NCI-H128 (cell line): ENCODE data around the gene ZACN.

Source experiments
- DNase-seq: peaks from one replicate; lab custom pipeline; 2025; ENCODE audit not compliant: unreplicated experiment; lab: John Stamatoyannopoulos, UW

ZACN gene

DNA sequence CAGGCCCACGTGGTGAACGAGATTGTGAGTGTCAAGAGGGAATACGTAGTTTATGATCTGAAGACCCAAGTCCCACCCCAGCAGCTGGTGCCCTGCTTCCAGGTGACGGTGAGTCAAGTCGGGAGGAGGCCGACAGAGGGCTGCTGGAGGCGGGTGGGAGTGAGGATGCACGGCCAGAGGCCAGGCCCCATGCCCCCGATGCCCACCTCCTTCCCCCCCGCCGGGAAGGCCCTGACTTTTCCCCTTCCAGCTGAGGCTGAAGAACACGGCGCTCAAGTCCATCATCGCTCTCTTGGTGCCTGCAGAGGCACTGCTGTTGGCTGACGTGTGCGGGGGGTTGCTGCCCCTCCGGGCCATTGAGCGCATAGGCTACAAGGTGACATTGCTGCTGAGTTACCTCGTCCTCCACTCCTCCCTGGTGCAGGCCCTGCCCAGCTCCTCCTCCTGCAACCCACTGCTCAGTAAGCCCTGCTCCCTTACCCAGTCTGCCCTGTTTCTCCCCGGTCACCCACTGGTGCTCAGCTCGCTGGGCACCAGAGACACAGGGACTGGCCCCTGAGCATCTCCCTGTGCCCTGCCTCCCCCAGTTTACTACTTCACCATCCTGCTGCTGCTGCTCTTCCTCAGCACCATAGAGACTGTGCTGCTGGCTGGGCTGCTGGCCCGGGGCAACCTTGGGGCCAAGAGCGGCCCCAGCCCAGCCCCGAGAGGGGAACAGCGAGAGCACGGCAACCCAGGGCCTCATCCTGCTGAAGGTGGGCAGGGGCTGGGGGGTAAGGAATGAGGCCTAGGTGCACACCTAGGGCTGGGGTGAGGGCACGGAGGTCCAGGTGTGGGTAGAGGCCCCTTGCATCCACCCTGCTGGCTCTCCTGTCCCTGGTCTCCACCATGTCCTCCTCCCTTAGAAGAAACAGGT is 2.6 kb downstream of the ZACN start:
- DNase-seq = no peak

DNA sequence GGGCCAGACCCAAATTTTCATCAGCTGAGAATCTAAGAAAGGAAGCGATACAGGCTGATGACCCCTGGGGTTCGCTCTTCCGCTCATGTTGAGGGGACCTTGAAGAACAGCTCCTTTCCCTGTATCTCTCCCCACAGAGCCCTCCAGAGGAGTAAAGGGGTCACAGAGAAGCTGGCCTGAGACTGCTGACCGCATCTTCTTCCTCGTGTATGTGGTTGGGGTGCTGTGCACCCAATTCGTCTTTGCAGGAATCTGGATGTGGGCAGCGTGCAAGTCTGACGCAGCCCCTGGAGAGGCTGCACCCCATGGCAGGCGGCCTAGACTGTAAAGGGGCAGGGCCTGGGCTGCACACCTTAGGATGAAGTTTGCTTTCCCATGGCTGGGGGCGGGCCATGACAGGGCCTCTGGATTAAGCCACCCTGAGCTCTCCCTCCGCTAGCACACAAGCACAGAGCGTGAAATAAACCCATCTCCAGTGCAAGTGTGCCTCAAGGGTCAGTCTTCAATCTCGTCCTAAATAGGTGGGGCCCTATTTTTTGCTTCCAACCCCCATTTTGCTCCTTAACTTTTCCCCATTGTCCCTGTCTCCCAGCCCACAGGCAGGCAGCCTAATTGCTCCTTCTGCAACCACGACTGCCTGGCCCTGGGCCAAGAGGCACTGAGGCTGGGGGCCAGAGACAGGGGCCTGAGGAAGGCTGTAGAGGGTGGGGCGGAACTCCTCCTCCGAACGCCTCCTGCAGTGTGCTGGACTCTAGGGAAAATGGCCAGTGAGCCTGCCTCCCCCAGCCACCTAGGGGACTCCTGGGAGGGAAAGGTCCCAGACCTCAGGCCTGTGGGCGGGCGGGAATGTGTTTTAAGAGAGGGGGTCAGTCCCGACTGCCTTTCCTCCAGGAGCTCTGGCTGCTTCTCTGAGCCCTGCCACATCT is 3.6 kb downstream of the ZACN start:
- no peak for DNase-seq

DNA sequence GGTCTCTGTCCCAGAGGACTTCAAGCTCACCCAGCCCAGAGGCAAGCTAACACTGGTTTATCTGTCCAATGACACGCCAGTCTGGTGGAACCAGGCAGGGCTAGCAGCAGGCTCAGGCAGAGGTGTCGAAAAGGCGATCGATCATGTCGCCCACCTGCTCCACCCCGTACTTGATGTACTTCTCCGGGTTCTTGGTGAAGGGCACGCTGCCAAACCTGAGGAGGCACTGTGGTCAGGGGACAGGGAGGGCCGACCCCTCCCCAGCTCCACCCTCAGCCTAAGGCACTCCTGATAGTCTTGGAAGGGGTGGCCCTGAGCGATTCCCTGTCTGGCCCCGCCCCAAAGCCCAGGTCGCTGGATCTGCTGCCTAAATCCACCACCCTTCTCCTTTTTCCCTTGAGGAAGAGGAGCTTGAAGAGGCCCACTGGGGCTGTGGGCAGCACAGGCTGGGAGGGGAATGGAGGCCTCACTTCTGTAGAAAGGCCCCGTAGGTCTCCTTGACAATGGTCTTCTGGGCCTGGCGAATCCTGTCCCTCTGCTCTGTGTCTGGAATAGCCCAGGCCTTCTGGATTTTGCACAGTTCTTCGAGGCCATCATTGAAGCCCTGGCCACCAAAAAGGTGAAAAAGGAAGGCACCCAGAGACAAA is 4.7 kb downstream of the ZACN start:
- DNase-seq = no peak

DNA sequence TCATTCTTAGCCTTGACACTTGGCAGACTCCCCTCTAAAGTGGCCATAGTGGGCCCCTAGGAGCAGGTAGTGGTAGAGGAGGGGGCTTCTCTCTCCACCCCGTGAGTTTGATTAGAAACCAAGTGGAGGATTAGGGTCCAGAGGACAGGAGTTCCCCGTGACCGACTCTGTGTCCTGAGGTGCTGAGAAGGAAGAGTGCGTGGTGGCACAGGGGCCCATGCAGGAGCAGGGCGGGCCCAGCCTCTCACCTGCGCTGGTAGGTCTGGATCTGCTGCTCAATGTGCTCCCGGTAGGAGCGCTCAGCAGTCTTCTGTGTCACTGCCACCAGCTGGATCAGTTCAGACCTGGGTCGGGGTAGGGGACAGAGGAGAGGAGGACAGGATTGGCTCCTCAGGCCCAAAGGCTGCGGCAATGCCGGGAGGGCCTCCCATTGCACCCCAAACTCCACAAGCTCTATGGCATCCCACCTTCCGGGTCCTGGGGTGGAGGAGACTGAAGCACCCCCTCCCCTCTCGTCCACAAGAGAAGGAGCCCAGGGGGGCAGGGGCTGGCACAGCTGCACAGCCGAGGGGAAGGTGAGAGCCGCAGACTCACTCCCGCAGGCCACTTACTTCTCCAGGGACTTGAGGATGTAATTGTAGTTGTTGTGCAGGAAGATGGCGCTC is 6.2 kb downstream of the ZACN start:
- DNase-seq = no peak

DNA sequence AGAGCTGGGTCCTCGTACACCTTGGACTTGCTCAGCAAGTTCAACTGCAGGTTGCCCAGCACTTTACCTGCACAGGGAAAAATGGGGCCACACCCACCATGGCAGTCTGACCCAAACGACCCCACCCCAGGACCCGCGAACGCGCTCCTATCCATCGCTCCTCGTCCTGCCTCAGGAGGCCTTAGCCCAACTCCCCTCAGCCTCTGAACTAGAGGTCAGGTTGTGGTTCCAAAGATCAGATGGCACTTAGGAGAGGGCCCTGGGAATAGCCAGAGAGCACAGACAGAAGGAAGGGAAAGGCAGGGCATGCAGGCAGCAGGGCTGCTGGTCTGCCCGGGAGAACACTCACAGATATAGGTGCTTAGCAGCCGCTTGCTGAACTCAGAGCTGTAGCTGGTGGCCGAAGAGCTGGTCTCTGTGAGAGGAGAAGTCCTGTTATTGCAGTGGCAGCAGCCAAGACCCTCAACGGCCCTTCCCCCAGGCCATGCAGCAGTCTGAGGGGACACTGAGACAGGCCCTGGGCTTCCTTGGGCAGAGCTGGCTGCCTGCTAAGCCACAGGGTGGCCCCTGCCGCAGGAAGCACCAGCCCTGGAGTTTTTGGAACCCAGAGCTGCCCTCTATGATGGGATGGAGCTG is 6.9 kb downstream of the ZACN start:
- no peak for DNase-seq

DNA sequence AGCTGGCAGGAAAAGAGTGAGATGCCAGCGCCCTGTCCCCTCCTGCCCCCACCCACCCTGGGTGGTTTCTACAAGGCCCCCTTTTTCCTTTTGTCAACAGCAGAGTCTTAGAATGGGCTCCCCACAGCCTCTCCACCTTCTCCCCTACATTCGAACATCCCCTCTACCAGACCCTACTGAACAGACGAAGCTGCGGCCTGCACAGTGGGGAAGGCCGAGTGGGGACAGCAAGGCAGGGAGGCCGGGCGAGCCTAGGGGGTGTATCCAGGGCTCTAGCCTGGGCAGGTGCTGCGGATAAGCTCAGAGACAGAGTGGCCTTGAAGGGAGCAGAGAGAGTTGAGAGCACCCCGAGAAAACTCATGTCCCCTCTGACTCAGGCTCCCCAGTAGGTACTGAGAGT is 7.4 kb downstream of the ZACN start:
- DNase-seq = no peak

DNA sequence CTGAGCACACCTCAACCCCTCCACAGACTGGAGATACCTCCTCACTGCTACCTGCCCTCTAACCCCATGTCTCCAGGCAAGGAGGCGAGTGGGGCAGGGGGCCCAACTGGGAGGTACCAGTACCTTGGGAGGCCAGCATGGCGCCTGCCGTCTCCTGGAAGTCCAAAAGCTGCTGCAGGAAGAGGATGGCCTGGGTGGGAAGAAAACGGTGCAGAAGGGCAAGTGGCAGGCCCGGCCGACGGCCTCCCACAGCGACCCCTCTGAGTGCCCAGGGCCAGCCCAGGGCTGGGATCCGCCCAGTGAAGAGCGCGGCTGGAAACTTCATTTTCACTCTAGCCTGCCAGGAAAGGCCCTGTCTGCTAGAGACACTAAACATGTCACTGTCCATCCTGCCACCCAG is 8.5 kb downstream of the ZACN start:
- no peak for DNase-seq

DNA sequence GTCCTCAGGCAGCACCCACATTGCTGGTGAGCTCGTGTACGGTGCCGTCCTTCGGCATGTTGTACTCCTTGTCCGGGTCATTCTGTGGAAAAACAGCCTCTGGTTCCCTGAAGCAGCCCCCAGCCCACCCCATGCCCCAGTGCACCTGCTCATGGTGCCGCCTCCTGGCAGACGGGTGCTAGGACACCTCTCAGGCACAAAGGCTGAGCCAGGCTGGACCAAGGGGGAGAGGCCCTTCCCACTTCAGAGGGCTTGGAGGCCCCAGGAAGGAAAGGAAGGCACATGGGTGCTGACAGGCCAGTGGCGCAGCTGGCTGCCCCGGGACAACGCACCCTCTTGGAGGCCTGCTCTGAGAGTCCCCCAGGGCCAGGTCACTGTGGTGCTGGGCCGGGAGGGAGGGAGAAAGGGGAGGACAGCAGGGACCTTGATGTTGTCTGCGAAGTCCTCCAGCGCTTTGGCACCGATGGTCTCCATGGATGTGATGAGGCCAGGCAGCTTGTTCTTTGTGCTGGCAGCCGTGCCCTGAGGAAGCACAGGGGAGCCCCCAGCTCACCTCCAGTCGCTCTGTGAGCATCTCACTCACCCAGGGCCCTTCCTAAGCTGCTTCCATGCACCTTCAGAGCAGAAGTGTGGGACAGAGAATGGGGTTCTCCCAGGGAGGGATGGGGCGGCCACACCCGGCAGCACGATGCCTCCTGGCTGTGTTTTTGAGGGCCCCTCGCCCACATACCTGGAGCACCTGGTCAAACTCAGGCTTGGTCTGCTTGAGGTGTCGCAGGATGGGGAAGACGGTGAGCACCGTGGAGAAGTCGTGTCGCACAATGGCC is 9.3 kb downstream of the ZACN start:
- DNase-seq = no peak

DNA sequence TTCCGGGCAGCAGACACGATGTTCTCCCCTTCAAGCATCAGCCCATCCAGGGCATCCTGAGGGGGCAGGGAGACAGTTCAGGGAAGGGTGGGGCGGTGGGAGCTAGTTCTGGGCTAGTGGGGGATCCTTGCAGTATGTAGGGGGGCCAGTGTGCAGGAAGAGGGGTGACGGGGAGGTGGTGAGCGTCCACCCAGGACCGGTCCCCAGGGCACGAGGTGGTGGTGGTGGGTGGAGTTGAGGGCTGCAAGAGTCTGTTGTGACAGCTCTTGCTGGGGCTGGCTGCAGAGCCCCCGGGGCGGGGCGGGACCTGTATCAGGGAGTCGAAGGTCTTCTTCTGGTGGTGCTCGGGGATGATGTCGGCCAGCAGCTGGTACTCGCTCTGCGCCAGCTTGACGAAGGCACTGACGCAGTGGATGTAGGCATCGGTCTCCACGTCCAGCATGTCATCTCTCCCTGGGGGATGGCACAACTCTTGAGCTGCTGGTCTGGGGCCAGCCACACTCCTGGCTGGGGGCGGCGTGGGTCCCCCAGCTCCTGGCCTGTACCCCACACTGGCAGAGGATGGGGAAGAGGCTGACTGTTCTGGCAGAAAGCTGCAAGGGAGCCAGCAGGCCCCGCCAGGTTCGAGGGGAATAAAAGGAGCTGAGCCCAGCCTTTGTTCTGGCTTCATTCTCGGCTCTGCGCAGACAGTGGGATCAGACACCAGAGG is 10.0 kb downstream of the ZACN start:
- DNase-seq = no peak

DNA sequence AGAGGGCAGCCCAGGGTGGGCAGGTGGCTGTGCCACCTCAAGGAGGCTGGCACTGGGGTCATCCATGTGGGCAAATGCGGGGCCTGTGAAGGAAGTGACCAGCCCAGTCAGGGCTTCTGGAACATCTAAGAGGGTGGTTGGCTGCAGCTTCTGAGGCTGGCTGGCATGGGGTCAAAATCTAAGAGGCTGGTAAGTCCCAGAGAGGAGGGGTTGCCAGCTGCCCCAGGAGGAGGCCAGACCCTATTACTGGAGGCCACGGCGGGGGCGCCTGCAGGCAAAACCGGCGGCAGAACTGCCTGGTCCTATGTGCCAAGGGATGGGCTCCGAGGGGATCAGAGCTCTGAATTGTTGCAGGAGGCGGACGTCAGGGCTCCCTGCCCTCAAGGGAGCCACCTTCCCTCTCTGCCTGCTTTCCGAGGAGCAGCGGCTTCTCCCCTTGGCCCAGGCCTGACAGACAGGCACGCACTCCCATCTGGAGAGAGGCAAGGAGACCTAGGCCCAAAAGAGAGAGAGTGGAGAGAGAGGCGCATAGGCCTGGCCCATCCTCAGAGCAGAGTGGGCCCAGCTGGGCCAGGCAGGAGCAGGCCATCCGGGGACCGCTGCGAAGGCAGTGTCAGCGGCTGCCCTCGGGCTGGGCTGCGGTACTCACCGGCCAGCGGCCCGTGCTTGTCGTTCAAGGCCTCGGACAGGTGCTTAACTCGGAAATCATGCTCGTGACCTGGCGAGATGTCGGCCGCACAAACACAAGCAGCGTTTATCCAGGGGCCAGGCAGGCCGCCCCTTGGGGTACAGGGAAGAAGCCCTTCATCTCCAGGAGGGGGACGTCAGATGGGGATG is 10.9 kb downstream of the ZACN start:
- no peak for DNase-seq

DNA sequence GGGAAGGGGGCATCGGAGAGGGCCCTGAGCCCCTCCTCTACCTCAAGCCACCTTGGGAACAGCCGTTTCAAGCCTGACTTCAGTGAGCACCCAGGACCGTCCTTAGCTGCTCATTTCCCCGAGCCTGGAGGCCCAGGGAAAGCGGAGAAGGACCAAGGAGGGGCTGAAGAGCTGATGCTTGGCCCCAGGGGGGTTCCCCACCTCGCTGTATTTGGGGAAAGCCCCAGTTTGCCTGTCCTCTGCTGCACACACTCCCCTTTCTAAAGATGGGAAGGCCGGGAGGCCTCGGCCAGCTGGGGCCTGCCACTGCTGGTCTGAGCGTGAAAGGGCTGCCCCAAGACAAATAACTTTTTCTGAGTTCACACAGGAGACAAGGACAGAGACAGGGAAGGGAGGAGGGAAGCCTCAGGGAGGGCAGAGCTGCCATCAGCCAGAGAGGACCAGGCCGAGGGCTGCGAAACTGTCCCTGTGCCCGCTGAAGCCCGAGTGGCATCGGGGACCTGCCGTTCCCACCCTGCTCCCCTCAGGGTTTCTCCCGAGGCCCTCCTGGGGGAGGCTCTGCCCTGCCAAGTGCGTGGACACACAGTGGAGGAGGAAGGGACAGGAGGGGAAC is 11.6 kb downstream of the ZACN start:
- DNase-seq = no peak

DNA sequence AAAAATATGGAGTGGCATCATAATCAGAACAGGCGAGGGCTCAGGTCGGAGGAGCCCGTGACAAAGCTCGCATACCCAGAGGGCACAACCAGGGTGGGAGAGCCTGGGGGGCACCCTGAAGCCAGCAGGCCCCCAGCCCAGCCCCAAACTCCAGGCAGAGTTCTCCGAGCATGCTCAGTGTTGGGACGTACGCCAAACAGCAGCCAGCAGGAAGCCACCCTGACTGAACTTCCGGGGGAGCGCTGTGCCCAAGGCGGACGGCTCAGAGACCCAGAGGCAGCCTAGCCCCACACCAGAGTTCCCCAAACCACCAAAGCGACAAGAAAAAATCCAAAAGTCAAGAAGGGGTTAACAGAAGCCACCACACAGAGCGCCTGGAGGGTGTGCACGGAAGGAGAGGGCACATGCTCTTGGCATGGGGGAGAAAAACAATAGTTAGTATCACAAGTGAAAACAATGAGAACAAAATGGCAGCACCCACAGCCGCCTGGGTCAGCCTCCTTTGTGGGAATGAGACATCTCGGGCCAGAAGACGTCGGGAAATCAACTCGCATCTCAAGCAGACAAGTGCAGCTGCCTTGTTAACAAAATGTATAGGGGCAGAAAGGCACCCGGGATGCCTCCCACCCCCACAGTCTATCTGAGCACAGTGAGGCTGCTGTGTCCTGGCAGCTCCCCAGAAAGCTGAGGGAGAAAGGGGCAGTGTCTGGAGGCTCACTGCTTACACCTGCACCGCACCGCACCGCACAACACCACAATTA is 12.7 kb downstream of the ZACN start:
- no peak for DNase-seq

DNA sequence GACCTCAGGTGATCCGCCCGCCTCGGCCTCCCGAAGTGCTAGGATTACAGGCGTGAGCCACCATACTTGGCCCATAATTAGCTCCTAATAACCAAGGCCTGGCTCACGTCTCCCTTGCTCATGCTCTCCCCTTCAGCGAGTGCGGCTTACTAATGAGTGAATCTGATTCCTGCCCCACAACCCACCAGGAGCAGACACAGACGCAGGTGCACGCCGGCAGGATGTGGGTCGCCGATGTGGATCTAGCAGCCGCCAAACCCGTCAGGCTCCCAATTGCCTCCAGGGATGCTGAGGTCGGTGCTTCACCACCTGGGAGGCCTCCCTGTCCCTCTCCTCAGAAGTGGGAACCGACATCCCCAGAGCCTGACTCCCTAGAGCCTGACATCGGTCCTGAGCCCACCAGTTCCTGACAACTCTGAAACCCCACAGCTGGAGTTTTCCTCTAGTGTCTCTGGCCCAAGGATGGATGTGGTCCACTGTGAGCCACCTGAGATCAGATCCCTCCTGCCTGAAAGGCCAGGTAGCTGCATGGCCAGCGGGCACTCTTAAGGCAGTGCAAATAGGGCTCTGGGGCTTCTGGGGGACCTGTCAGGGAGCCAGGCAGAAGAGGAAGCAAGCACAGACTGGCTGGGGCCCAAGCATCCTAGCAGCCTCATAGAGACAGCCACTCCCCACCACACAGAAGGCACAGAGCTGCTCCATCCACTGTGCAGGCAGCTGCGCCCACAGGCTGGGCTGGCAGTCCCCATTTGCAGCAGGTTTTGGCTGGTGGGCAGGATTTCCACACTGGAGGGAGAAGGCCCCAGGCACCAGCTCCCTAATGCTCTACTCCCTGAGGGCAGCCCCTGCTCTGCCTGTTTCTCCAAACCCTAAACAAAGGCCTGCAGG is 13.8 kb downstream of the ZACN start:
- DNase-seq = no peak

DNA sequence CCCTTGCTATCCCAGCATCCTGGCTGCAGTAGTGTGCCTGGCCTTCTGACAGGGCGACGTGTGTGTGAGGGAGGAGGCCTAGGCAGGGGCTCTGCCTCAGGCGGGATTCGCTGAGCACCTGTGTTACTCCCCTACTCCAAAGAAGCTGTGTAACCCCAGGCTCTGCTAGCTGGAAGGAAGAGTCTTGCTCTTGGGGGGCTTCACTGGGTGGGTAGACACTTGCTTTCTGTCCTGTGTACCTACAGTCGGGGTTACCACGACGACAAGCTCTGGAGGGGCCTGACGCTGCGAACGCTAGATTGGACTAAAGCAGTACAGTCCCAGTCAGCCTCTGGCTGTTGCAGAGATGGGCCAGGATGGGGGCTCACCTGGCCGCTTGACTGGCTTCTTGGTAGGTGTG is 15.1 kb downstream of the ZACN start:
- no peak for DNase-seq

DNA sequence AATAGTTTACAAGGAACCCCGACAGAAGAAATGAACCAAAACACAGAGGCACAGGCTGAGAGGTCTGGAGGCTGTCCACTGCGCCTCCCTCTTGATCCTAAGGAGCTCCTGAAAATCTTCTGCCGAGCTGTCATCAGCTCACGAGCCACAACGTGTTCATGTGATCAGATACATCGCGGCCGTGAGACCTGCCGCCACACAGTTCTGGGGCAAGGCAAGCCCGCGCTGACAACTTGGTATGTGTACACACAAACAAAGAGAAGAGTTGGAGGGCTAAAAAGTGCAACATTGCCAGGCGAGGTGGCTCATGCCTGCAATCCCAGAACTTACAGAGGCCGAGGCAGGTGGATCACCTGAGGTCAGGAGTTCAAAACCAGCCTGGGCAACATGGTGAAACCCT is 17.0 kb downstream of the ZACN start:
- no peak for DNase-seq

DNA sequence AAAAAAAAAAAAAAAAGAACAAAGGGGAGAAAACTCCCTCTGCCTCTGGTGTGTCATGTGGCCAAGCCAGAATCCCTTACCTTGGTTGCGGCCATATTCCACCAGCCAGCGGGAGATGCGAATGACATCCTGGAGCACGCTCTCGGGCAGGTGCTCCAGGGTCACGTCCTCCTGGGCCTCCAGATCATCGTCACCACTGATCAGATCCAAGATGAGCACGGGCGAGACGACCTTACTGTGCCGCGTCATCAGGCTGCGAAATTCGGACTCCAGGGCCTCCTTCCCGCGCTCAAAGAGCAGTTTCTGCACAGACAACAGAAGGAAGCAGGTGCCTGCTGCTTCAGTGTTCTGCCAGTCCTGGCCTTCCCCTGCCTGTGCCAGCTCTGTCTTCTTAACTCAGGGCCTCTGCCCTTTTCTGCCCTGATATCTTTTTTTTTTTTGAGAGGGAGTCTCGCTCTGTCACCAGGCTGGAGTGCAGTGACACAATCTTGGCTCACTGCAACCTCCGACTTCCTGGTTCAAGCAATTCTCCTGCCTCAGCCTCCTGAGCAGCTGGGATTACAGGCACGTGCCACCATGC is 18.8 kb downstream of the ZACN start:
- no peak for DNase-seq
